ENCODE measurements around the gene DGCR2.
"Not testable (repeated sequence)": the region's sequence is repeated elsewhere in the genome, so short reads cannot be mapped to it uniquely, and the experiment has no call there.

The DGCR2 gene

DNA sequence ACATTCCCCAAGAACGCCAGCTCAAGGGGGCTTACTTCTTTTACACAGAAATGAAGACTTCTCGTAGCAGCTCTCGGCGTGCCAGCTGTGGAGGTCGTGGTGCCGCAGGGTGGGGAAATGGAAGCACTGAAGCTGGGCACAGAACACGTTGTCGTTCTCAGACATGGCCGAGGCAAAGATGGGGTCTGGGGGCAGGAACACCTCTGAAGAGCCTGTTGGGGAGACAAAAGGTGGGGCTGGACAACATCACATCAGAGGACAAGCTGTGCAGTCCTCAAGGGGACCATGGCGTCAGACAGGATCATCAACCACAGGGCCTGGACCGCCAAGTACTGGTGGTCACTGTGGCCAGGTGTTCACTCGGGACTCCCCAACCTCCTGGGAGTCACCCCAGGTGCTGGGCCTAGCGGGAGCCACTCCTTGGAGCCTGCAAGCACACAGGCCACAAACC lies 65.2 kb downstream of the DGCR2 start:
- no peak for DNase-seq

DNA sequence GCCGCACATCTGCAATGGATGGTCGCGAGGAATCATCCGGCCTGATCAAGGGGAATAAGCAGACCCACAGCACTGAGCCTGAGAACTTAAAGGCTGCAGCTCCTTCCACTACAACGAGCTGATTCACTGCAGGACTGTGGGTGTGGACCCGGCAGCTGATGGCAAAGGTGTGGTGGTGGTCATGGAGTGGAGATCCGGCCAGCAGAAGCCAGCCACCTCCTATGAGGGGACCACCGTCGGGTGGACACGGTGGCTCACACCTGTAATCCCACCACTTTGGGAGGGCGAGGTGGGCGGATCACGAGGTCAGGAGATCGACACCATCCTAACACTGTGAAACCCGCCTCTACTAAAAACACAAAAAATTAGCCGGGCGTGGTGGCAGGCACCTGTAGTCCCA lies 66.4 kb downstream of the DGCR2 start:
- DNase-seq: no peak

DNA sequence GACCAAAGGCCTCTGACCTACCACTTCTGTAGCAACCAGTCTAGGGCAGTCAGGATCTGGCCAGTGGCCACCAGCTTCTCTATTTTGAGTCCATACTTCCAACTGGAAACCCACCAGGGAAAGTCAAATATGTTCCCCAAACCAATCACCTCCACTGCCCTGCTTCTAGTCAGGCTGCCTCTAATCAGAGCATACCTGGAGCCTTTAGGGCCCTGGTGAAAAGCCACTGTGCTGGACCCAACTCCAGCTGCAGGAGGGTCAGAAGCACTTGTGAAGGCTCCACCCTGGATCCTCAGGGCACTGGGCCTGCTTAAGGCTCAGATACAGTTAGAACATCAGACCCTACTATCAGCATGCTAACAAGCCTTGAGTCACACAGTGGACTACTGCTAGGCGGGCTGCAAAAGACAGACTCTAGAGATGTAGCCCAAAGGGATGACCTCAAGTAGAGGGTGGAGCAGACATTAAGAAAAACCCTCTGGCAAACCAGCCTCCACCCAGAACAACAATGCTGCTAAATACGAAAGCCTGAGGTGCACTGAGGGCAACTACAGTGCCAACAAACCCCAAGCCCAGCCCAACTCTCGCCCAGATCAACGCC lies 69.2 kb downstream of the DGCR2 start:
- DNase-seq: no peak

- no peak for DNase-seq
These were observed 70.7 kb downstream of the DGCR2 start for GRCh38 chr22:19051381-19052072.

GRCh38 chr22:19050847-19051246 lies 71.4 kb downstream of the DGCR2 start:
- not testable (repeated sequence) for DNase-seq

DNA sequence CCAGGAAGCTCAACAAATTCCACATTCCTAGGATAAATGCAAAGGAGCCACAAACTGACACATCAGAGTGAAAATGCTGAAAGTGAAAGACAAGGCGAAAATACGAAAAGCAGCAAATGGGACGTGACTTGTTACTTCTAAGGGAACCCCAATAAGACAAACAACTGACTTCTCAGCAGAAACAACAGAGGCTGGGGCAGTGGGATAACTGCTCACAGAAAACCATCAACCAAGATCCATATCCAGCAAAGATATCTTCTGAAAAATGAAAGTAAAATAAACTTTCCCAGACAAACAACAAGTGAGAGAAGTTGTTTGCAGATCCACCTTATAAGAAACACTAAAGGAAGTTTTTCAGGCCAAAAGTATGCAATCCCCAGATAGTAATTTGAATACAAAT lies 72.1 kb downstream of the DGCR2 start:
- DNase-seq: no peak

- DNase-seq: no peak
These were observed 73.7 kb downstream of the DGCR2 start for GRCh38 chr22:19048531-19048930.

- DNase-seq: no peak
These were observed 74.2 kb downstream of the DGCR2 start for GRCh38 chr22:19047993-19048392.

- no peak for DNase-seq
These were observed 75.2 kb downstream of the DGCR2 start for GRCh38 chr22:19046719-19047609.

DNA sequence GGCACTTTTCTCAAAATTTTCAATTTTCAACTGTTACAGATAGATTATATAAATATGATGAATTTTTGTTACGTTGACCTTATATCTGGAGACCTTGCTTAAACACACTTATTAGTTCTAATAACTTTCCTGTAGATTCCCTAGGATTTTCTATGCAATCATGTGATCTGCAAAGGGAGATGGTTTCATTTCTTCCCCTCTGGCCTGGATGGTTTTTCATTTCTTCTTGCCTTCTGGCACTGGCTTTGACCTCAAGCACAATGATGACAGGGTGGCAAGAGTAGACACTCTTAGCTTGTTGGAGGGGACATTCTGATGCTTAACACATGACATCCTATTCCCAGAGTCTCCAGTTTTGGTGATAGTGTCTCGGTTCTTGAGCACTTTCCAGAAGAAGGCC lies 75.9 kb downstream of the DGCR2 start:
- DNase-seq: no peak

DNA sequence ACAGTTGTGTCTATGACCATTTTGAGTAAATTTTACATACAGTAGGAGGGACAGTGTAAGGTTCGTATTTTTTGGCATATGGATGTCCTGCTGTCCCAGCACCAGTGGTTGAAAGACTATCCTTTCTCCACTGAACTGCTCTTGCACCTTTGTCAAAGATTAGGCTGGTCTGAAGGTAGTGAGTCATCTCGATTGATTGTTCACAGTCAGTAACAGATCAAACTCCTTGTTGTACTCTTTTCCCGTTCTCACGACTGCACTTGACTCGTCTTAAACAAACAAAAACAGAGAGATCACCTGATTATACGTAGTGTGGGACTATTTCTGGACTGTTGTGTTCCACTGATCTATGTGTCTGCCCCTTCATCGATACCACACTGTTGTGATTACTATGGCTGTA lies 77.1 kb downstream of the DGCR2 start:
- DNase-seq: no peak

DNA sequence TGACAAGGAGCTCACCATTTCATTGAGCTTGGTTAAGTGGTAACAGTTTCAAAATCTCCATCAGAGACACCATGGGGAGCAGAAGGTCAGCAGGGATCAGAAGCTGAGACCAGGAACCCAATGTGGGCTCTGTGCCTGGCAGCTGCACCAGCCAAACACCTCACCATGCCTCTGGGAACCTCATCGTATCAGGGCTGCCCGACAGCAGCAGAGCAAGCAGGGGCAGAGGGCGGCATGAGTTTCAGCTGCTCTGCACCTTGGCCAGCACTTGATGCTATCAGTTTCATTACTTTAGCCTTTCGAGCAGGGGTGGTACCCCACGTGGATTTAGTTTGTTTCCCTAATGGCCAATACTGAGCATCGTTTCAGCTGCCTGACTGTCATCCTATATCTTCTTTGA lies 77.8 kb downstream of the DGCR2 start:
- DNase-seq: no peak

DNA sequence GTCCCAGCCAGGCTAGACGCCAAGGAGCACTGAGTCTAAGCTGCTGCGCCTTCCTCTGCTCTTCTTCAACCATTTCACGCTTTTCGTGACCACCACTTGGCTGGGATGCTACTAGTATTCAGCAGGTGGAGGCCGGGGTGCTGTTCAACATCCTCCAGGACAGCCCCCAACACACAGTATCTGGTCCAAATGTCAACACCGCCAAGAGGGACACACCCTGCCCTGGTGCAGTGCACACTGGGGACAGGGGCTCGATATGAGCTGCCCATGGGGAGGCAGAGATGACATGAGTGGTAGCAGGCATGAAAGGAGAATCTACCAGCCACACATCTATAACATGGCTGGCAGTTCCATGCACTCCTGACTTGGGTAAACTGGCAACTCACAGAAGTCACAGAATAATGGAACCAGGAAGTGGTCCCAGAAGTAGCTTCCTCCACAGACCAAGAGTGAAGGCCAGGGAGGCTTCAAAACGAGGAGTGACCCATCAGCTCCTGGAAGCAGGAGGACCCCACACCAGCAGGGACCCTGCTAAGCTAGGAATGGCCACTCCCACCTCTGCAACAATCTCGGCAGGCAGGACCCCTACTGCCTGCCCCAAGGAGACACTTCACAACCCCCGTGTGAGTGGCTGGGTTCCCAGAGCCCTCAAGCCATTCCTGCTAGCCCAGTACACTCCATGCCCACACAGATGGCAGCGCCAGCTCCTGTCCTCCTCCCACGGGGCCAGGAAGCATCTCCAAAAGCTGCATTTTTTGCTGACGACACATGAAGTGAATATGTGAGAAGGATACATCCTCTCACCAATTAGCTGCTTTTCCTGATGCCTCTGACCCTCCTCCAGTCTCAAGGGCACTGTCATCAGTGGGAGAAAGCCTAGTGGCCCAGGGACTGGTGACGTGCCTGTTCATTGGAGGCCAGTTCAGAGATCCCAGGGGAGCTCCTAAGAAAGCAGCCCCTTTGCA lies 78.8 kb downstream of the DGCR2 start:
- DNase-seq: no peak

GRCh38 chr22:19042285-19043120 lies 79.7 kb downstream of the DGCR2 start:
- no peak for DNase-seq

DNA sequence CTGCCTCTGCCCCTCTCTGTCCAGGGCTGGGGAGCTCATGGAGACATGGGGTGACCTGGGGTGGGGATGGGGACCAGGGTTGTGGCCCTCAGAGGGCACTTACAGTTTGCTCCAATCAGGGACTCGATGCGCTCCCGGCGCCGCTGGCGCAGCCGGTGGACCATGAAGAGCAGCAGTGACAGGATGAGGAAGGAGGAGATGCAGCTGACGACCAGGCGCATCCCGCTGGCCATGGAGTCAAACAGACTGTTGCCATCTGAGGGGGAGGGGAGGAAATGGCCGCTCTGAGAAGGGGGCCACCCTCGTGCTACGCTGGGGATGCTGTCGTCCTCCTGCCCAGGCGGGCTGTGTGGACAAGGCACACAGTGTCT lies 80.5 kb downstream of the DGCR2 start:
- no peak for DNase-seq

GRCh38 chr22:19040888-19041703 lies 81.1 kb downstream of the DGCR2 start:
- no peak for DNase-seq

- DNase-seq: no peak
These were observed 81.8 kb downstream of the DGCR2 start for GRCh38 chr22:19040391-19040861.

DNA sequence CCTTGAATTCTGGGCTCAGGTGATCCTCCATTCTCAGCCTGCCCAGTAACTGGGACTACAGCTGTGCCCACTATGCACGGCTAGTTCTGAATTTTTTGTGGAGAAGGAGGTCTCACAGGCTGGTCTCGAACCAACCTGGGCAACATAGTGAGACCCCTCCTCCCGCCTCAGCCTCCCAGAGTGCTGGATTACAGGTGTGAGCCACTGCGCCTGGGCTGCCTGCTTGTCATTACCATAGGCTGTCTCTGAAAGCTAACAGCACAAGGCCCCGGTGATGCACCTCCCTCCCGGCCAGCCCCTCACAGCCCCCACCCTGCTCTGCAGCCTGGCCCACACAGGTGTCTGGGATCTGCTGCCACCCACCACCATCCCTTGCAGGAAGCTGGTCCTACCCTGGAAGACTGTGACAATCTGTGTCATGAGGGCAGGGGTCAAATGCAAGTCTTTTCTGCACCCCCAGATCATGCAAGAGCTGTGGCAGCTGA lies 82.4 kb downstream of the DGCR2 start:
- no peak for DNase-seq

DNA sequence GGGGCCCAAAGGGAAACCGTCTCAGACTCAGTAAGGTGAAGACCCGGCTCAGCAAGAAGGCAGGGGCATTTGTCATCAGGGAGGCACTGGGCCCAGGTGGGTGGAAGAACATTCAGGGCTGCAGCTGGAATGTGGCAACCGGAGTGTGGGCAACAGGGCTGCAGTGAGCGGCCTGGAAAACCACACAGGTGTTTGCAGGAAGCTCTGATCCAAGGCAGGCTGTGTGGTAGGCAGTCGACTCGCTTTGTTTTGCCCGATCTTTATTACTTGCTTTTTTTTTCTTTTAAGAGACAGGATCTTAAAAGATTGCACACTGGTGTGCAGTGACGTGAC lies 82.8 kb downstream of the DGCR2 start:
- no peak for DNase-seq

- no peak for DNase-seq
These were observed 83.3 kb downstream of the DGCR2 start for GRCh38 chr22:19038728-19039447.
